Gastrocnemius medialis (tissue), 4 donors: ENCODE data around the gene C11orf21.

Experiments used
- CTCF ChIP-seq, 5 experiments: fragments of 450-650 bp in 3 of 5; fragments of 200-600 bp in 2 of 5; sonication (generic) in 2 of 5; IDR thresholded peaks in 4 of 5; conservative IDR thresholded peaks in 1 of 5; 1 replicate in 4 of 5; 2 replicates in 1 of 5; pipeline ENCODE4 v1.5.1; 2016 to 2019; ENCODE audit warnings: antibody characterized with exemption in 5 of 5, mild to moderate bottlenecking in 3 of 5, moderate library complexity in 3 of 5
- POLR2A ChIP-seq, 2 donors: fragments of 450-650 bp; IDR thresholded peaks; one replicate each; pipeline ENCODE4 v1.6.1; 2017; ENCODE audit warnings: antibody characterized with exemption in 2 of 2, mild to moderate bottlenecking in 2 of 2, moderate library complexity in 2 of 2

- TF ChIP-seq CTCF (IDR thresholded peaks at IDR 0.05 in 4 of 5, conservative IDR thresholded peaks at IDR 0.05 in 1 of 5) (no peak), POLR2A (IDR thresholded peaks at IDR 0.05) (no peak)
Measured at GRCh38 chr11:2265854-2266585, 35.7 kb downstream of the C11orf21 start.
